ENCODE measurements around the gene ZNF512B. TPM values are rescaled to one million over a fixed set of nuclear protein-coding genes. Genes with fewer than 3 reads are reported as not detected.
"Not testable (repeated sequence)": the region's sequence is repeated elsewhere in the genome, so short reads cannot be mapped to it uniquely, and the experiment has no call there.

Gene ZNF512B
- total and polyA plus RNA-seq, 2 experiments from 2014 or later: 1.5 to 16.4 TPM

GRCh38 chr20:63979229-63979556 lies 9.5 kb upstream of the ZNF512B start:
- no peaks in the 10 kb centered on the region for H3F3A ChIP-seq (ENCODE audit: insufficient read depth)
- no peak overlapping the region for H3K27ac ChIP-seq
- 2 to 3% methylated on average over 7 to 18 of the region's 47 CpGs for WGBS, 2 experiments (ENCODE audit: low coverage in 1 of 2, low lambda C conversion rate in 2 of 2, missing lambda C conversion rate in 2 of 2)
- H3K4me1 ChIP-seq (ENCODE audit: insufficient read depth): peaks cover 14% of the 10 kb centered on the region
- no peak overlapping the region for H3K9ac ChIP-seq
- peak overlapping the region; percentile 56 for H3K4me3 ChIP-seq
- peak overlapping the region; percentile 74 for H3K4me2 ChIP-seq (ENCODE audit: unreplicated experiment)
- no peaks in the 10 kb centered on the region for H3K9me3 ChIP-seq (ENCODE audit: low read depth)
- H4K20me1 ChIP-seq (ENCODE audit: insufficient read depth): no peaks in the 10 kb centered on the region
- H3K36me3 ChIP-seq (ENCODE audit: low read depth): peaks cover 6% of the 10 kb centered on the region; the same call in 1 of the 2 replicates
- in situ Hi-C loops (cut with MboI): no loop called here
- no peaks in the 10 kb centered on the region for H3K27me3 ChIP-seq (replicated peaks; ENCODE audit: insufficient read depth)
- DNase-seq: no peak
- peaks cover 31% of the 10 kb centered on the region for H3K79me2 ChIP-seq (ENCODE audit: insufficient read depth)
- peak overlapping the region; percentile 79 for H2AFZ ChIP-seq
- H3K9me2 ChIP-seq (ENCODE audit: insufficient read depth): no peaks in the 10 kb centered on the region
- TF ChIP-seq EZH2phosphoT487 (IDR thresholded peaks at IDR 0.05; ENCODE audit: insufficient read depth, low read depth): no peak
- TF ChIP-seq EZH2 (IDR thresholded peaks at IDR 0.05; ENCODE audit: insufficient read depth, poor library complexity, severe bottlenecking): no peak

- Histone ChIP-seq H3K9me3 (ENCODE audit: low read depth) (no peaks in the 10 kb centered on the region), H3K27me3 (replicated peaks; ENCODE audit: insufficient read depth) (no peaks in the 10 kb centered on the region), H3K4me2 (ENCODE audit: unreplicated experiment) (peak overlapping the region; percentile 74), H3K9me2 (ENCODE audit: insufficient read depth) (no peaks in the 10 kb centered on the region), H3K9ac (no peak overlapping the region), H3K27ac (no peak overlapping the region), H3K79me2 (ENCODE audit: insufficient read depth) (peaks cover 24% of the 10 kb centered on the region), H3F3A (ENCODE audit: insufficient read depth) (peaks cover under 1% of the 10 kb centered on the region; the same call in 1 of the 2 replicates), H3K36me3 (ENCODE audit: low read depth) (no peaks in the 10 kb centered on the region; the same call in 1 of the 2 replicates), H4K20me1 (ENCODE audit: insufficient read depth) (no peaks in the 10 kb centered on the region), H3K4me1 (ENCODE audit: insufficient read depth) (peaks cover 14% of the 10 kb centered on the region), H2AFZ (peak overlapping the region; percentile 79), H3K4me3 (peak overlapping the region; percentile 56)
- TF ChIP-seq EZH2 (IDR thresholded peaks at IDR 0.05; ENCODE audit: insufficient read depth, poor library complexity, severe bottlenecking): no peak
- TF ChIP-seq EZH2phosphoT487 (IDR thresholded peaks at IDR 0.05; ENCODE audit: insufficient read depth, low read depth): no peak
- in situ Hi-C loops (cut with MboI): no loop called here
- WGBS, 2 experiments (ENCODE audit: low coverage in 1 of 2, low lambda C conversion rate in 2 of 2, missing lambda C conversion rate in 2 of 2): 33 to 59% methylated on average over 12 to 51 of the region's 52 CpGs
- peak; percentile 45 for DNase-seq
Observed at GRCh38 chr20:63978319-63979228, 8.8 kb upstream of the ZNF512B start.

- H2AFZ ChIP-seq: no peak overlapping the region
- H3K4me3 ChIP-seq: no peak overlapping the region
- 63 to 68% methylated on average over 16 of the region's 16 CpGs for WGBS, 2 experiments (ENCODE audit: low coverage in 1 of 2, low lambda C conversion rate in 2 of 2, missing lambda C conversion rate in 2 of 2)
- TF ChIP-seq EZH2 (IDR thresholded peaks at IDR 0.05; ENCODE audit: insufficient read depth, poor library complexity, severe bottlenecking): no peak
- no peak for TF ChIP-seq EZH2phosphoT487 (IDR thresholded peaks at IDR 0.05; ENCODE audit: insufficient read depth, low read depth)
- peaks cover 17% of the 10 kb centered on the region for H3K79me2 ChIP-seq (ENCODE audit: insufficient read depth)
- no peaks in the 10 kb centered on the region for H3K27me3 ChIP-seq (replicated peaks; ENCODE audit: insufficient read depth)
- H3F3A ChIP-seq (ENCODE audit: insufficient read depth): peaks cover 8% of the 10 kb centered on the region
- no peaks in the 10 kb centered on the region for H4K20me1 ChIP-seq (ENCODE audit: insufficient read depth)
- H3K9me3 ChIP-seq (ENCODE audit: low read depth): no peaks in the 10 kb centered on the region
- in situ Hi-C loops (cut with MboI): no loop called here
- H3K9me2 ChIP-seq (ENCODE audit: insufficient read depth): no peaks in the 10 kb centered on the region
- no peak overlapping the region for H3K9ac ChIP-seq
- H3K4me1 ChIP-seq (ENCODE audit: insufficient read depth): peaks cover 14% of the 10 kb centered on the region
- peak; percentile 64 for DNase-seq
- H3K27ac ChIP-seq: no peak overlapping the region
- no peak overlapping the region for H3K4me2 ChIP-seq (ENCODE audit: unreplicated experiment)
- H3K36me3 ChIP-seq (ENCODE audit: low read depth): no peaks in the 10 kb centered on the region
Observed at GRCh38 chr20:63977739-63978276, 8.1 kb upstream of the ZNF512B start.

GRCh38 chr20:63976980-63977738 lies 7.4 kb upstream of the ZNF512B start:
- Histone ChIP-seq H3K27ac (no peak overlapping the region), H3K27me3 (replicated peaks; ENCODE audit: insufficient read depth) (no peaks in the 10 kb centered on the region), H3F3A (ENCODE audit: insufficient read depth) (peaks cover 8% of the 10 kb centered on the region), H3K36me3 (ENCODE audit: low read depth) (no peaks in the 10 kb centered on the region), H3K79me2 (ENCODE audit: insufficient read depth) (peaks cover 10% of the 10 kb centered on the region), H3K4me2 (ENCODE audit: unreplicated experiment) (no peak overlapping the region), H3K9me2 (ENCODE audit: insufficient read depth) (no peaks in the 10 kb centered on the region), H2AFZ (no peak overlapping the region), H3K9me3 (ENCODE audit: low read depth) (no peaks in the 10 kb centered on the region), H3K4me3 (no peak overlapping the region), H4K20me1 (ENCODE audit: insufficient read depth) (no peaks in the 10 kb centered on the region), H3K4me1 (ENCODE audit: insufficient read depth) (peaks cover 9% of the 10 kb centered on the region), H3K9ac (no peak overlapping the region)
- in situ Hi-C loops (cut with MboI): no loop called here
- 89% methylated on average over 13 to 18 of the region's 18 CpGs for WGBS, 2 experiments (ENCODE audit: low coverage in 1 of 2, low lambda C conversion rate in 2 of 2, missing lambda C conversion rate in 2 of 2)
- no peak for TF ChIP-seq EZH2phosphoT487 (IDR thresholded peaks at IDR 0.05; ENCODE audit: insufficient read depth, low read depth)
- no peak for TF ChIP-seq EZH2 (IDR thresholded peaks at IDR 0.05; ENCODE audit: insufficient read depth, poor library complexity, severe bottlenecking)
- DNase-seq: no peak

- H3K36me3 ChIP-seq (ENCODE audit: low read depth); in situ Hi-C loops (cut with MboI); H3F3A ChIP-seq (ENCODE audit: insufficient read depth); H2AFZ ChIP-seq; H3K27me3 ChIP-seq (replicated peaks; ENCODE audit: insufficient read depth); DNase-seq; H3K4me2 ChIP-seq (ENCODE audit: unreplicated experiment); H3K27ac ChIP-seq; H3K4me3 ChIP-seq; H3K9me2 ChIP-seq (ENCODE audit: insufficient read depth); H3K79me2 ChIP-seq (ENCODE audit: insufficient read depth); H3K9me3 ChIP-seq (ENCODE audit: low read depth); H3K9ac ChIP-seq; H3K4me1 ChIP-seq (ENCODE audit: insufficient read depth); H4K20me1 ChIP-seq (ENCODE audit: insufficient read depth): not testable (repeated sequence)
- 90 to 92% methylated on average over 7 of the region's 7 CpGs for WGBS, 2 experiments (ENCODE audit: low coverage in 1 of 2, low lambda C conversion rate in 2 of 2, missing lambda C conversion rate in 2 of 2)
Observed at GRCh38 chr20:63976511-63976910, 6.8 kb upstream of the ZNF512B start.
